ENCODE measurements around the gene SPOUT1. TPM values are rescaled to one million over a fixed set of nuclear protein-coding genes. Genes with fewer than 3 reads are reported as not detected.
A peak's percentile ranks its signal among the peaks of the same experiment; 100 is the strongest.

The SPOUT1 gene
- total RNA-seq, 4 donors from 2014 or later, result 14.0 to 29.2 (median 20.5) TPM

DNA sequence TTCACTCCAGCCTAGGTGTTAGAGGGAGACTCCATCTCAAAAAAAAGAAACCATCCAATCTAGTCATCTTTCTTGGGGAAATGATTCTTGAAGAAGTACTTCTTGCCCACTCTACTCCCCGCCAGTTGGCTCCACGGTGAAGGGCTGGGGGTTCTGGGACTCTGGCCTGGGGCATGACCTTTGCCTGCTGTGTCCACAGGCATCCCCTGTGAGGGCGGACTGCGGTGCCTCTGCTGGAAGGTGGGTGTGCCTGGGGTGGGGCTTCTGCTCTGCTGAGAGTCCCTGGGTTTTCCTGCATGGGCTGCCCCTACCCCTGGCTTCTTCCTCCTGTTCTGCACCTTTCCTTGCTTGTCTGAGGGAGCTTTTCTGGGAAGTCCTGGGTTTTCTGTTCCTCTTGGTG, 39.1 kb downstream of the SPOUT1 start:
- H3K9me3 ChIP-seq, result no peaks in the 10 kb centered on the region
- intact Hi-C loops (cut with DNase I), result no loop called here
- H3K4me1 ChIP-seq, result peaks cover 9 to 24% (median 14%) of the 10 kb centered on the region in 3 donors
- H3K4me3 ChIP-seq, result no peak overlapping the region
- H3K27ac ChIP-seq, result no peak overlapping the region
- peaks cover 17 to 61% (median 27%) of the 10 kb centered on the region in 3 donors for H3K36me3 ChIP-seq
- DNase-seq, result no peak
- no peaks in the 10 kb centered on the region for H3K27me3 ChIP-seq
- no peak for TF ChIP-seq POLR2A (IDR thresholded peaks at IDR 0.05)
- TF ChIP-seq, protein P1, sequence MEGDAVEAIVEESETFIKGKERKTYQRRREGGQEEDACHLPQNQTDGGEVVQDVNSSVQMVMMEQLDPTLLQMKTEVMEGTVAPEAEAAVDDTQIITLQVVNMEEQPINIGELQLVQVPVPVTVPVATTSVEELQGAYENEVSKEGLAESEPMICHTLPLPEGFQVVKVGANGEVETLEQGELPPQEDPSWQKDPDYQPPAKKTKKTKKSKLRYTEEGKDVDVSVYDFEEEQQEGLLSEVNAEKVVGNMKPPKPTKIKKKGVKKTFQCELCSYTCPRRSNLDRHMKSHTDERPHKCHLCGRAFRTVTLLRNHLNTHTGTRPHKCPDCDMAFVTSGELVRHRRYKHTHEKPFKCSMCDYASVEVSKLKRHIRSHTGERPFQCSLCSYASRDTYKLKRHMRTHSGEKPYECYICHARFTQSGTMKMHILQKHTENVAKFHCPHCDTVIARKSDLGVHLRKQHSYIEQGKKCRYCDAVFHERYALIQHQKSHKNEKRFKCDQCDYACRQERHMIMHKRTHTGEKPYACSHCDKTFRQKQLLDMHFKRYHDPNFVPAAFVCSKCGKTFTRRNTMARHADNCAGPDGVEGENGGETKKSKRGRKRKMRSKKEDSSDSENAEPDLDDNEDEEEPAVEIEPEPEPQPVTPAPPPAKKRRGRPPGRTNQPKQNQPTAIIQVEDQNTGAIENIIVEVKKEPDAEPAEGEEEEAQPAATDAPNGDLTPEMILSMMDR (IDR thresholded peaks at IDR 0.05), result no peak
- 60 to 96% methylated on average over 1 to 4 of the region's 4 CpGs for WGBS, 2 donors

DNA sequence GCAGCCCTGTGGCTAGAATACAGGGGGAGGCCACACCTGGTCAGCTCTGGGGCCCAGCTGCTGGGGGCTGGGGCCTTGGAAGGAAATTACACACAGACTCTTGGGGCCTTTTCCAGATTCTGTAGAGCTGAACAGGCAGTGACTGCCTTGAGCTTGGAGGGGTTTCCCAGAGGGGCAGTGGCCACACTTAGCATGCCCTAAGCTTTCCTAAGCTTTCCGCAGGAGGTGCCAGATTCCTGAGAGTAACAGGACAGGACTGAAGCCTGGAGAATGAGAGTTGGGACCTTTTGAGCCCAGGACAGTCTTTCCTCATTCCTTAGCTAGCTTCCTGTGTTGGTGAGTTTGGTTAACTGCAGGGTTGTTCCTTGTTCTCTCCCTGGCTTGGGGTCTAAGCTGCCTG, 41.1 kb downstream of the SPOUT1 start:
- no CpG with 5 or more reads among the region's 1 CpG for WGBS, 2 donors
- Histone ChIP-seq H3K9me3 (no peaks in the 10 kb centered on the region), H3K4me3 (peak overlapping the region in 2 of 4 donors; percentile 94 to 99), H3K4me1 (peaks cover 9 to 24% (median 14%) of the 10 kb centered on the region in 3 donors), H3K27ac (peak overlapping the region in 1 of 4 donors; percentile 94), H3K27me3 (no peaks in the 10 kb centered on the region), H3K36me3 (peaks cover 17 to 43% (median 19%) of the 10 kb centered on the region in 3 donors)
- DNase-seq, result no peak
- intact Hi-C loops (cut with DNase I), result no loop called here
- TF ChIP-seq, protein P1 (IDR thresholded peaks at IDR 0.05), result no peak
- TF ChIP-seq POLR2A (IDR thresholded peaks at IDR 0.05), result no peak

DNA sequence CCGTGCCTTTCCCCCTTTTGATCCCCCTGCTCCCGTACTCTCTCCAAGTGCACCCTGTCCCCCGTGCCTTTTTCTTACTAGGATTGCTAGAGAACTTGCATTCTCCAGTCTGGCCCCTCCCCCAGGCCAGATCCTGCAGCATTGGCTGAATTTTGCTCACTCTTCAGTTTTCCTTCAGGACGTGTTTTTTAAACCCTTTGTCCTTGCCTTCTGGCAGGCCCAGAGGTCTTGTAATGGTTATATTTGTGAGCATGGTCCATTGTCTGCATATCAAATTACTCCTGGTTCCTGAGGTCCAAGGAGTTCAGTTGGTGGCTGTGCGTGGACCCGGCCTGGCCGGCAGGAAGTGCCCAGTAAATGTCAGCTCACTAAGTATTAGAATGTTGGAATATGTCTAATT, 41.9 kb downstream of the SPOUT1 start:
- Histone ChIP-seq H3K27ac (peak overlapping the region; percentile 88 to 94 (median 90)), H3K4me3 (peak overlapping the region; percentile 76 to 99 (median 90)), H3K36me3 (peaks cover 13 to 35% (median 15%) of the 10 kb centered on the region in 3 donors), H3K27me3 (no peaks in the 10 kb centered on the region), H3K9me3 (no peaks in the 10 kb centered on the region), H3K4me1 (peaks cover 9 to 24% (median 14%) of the 10 kb centered on the region in 3 donors)
- DNase-seq, result no peak
- no peak for TF ChIP-seq POLR2A (IDR thresholded peaks at IDR 0.05)
- 1 to 4% methylated on average over 7 of the region's 7 CpGs for WGBS, 2 donors
- intact Hi-C loops (cut with DNase I), result no loop called here

DNA sequence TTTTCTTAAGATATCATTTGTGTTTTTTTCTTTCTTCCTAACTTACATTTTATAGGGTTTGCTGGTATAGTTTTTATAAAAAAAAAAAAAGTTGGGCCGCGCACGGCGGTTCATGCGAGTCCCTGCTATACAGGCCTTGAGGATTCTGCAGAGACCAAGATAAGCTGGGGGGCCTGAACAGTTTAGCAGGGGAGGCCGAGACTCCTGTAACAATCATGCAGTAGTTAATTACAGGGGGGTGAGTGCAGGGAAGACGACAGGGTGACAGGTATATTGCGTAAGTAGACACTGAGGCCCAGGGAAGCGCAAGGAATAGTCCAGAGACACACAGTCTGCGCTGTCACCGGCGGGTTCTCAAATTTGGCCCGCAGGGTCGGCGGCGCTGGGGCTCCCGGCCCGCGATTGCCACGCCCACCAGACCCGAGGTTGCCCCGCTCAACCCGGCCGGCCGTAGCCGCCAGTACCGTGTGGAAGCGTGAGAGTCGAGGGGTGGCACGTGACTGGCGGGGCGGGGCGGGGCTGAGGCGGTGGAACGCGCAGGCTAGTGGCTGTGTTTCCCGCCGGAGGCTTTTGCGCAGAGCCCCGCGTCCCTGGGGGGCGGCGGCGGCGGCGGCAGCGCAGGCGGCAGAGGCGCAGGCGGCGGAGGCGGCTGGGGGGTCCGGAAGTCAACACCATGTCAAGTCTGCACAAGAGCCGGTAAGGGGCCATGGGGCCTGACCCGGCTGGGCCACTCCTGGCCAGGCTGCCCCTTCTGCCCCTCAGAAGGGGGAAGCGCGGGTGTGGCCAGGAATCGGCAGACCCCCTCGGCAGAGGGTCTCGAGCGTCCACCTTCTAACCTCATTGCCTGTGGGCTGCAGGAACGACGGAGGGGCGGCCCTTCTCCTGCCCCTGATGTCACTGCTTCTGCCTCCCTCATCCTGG, 42.7 kb downstream of the SPOUT1 start, which contains the start of gene TBC1D13:
TSS of gene TBC1D13 (plus strand) at position 573 of the 921 bp plus-strand sequence. CDS start at position 674, 101 bp downstream.
- intact Hi-C loops (cut with DNase I), result no loop called here

DNA sequence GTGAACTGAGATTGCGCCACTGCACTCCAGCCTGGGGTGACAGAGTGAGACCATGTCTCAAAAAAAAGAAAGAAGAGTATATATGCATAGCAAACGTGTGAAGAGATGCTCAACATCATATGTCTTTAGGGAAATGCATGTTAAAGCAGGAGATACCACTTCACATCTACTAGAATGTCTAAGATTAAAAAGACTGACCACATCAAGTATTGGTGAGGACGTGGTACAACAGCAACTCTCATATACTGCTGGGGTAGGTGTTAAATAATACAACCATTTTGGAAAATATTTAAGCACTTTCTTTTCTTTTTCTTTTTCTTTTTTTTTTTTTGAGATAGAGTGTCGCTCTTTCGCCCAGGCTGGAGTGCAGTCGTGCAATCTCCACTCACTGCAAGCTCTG, 44.2 kb downstream of the SPOUT1 start:
- Histone ChIP-seq H3K27me3 (no peaks in the 10 kb centered on the region), H3K27ac (no peak overlapping the region), H3K9me3 (no peaks in the 10 kb centered on the region), H3K36me3 (peaks cover 0 to 13% (median 2%) of the 10 kb centered on the region in 3 donors), H3K4me3 (no peak overlapping the region), H3K4me1 (peaks cover 9 to 24% (median 14%) of the 10 kb centered on the region in 3 donors)
- 88 to 91% methylated on average over 6 of the region's 6 CpGs for WGBS, 2 donors
- intact Hi-C loops (cut with DNase I), result no loop called here
- no peak for DNase-seq
- TF ChIP-seq, protein P1 (IDR thresholded peaks at IDR 0.05), result no peak
- TF ChIP-seq POLR2A (IDR thresholded peaks at IDR 0.05), result no peak

More for the DNA sequence above, 42.7 kb downstream of the SPOUT1 start, which contains the start of gene TBC1D13:
- Histone ChIP-seq H3K36me3 (peaks cover 9 to 28% (median 9%) of the 10 kb centered on the region in 3 donors), H3K4me1 (peaks cover 9 to 24% (median 14%) of the 10 kb centered on the region in 3 donors), H3K9me3 (no peaks in the 10 kb centered on the region), H3K27ac (peak within 1 kb of the TSS; percentile 88 to 94 (median 90)), H3K27me3 (no peaks in the 10 kb centered on the region), H3K4me3 (peak within 1 kb of the TSS; percentile 76 to 99 (median 90))
- DNase-seq, result peak; percentile 33
- TF ChIP-seq POLR2A (IDR thresholded peaks at IDR 0.05), result peak in 2 of 4 donors; percentile 65 to 68
- TF ChIP-seq, protein P1 (IDR thresholded peaks at IDR 0.05), result no peak
- WGBS, 2 donors, result 2 to 15% methylated on average over 5 to 30 of the region's 64 CpGs
